Activated CD4-positive, alpha-beta T cell treated with anti-CD3 and anti-CD28 coated beads for 36 hours (primary cell): Measurements from ENCODE around the gene FARP1. TPM values are rescaled to one million over a fixed set of nuclear protein-coding genes. Genes with fewer than 3 reads are reported as not detected.

ENCODE experiments used
- ATAC-seq: fragments of 200-7000 bp; cut with Tn5 transposase; one replicate; pipeline ENCODE4 v1.10.0; 2021; ENCODE audit warnings: mild to moderate bottlenecking, moderate library complexity
- CTCF ChIA-PET: fragments of 350-600 bp; sonication (Branson Sonifier 250); formaldehyde crosslinking; loops from one replicate; lab custom pipeline; 2021; ENCODE audit warnings: antibody characterized with exemption; lab: Charles Lee
- POLR2A ChIA-PET: fragments of 350-600 bp; sonication (Branson Sonifier 250); formaldehyde crosslinking; loops from one replicate; lab custom pipeline; 2021; ENCODE audit warnings: antibody characterized with exemption, inconsistent platforms; lab: Charles Lee
- DNase-seq: peaks from one replicate; pipeline ENCODE4 v3.0.0-alpha.2; 2020
- H3K27ac Mint-ChIP-seq: one replicate; pipeline ENCODE4 v1.8.0; 2021; ENCODE audit warnings: mixed read lengths
- H3K27me3 Mint-ChIP-seq: one replicate; pipeline ENCODE4 v1.8.0; 2021; ENCODE audit warnings: mixed read lengths
- H3K36me3 Mint-ChIP-seq: one replicate; pipeline ENCODE4 v1.8.0; 2021; ENCODE audit warnings: low read depth, mixed read lengths
- H3K4me1 Mint-ChIP-seq: one replicate; pipeline ENCODE4 v1.8.0; 2021; ENCODE audit warnings: mixed read lengths
- H3K4me3 Mint-ChIP-seq: one replicate; pipeline ENCODE4 v1.8.0; 2021; ENCODE audit warnings: mild to moderate bottlenecking, moderate library complexity, mixed read lengths
- H3K9me3 Mint-ChIP-seq: one replicate; pipeline ENCODE4 v1.8.0; 2021; ENCODE audit warnings: low read depth, mixed read lengths
- intact Hi-C, 2 experiments: fragments of 100-400 bp; cut with DNase I in 1 of 2; cut with micrococcal nuclease in 1 of 2; formaldehyde crosslinking; loops; one replicate each; pipeline versions ENCODE4 v1.14.2 to v1.15.1; 2022 to 2024; cut with DNase I, micrococcal nuclease
- total RNA-seq, 2 experiments: library from RNA; stranded (reverse); gene quantifications; one replicate each; pipeline ENCODE4 v1.2.3, GENCODE V29; 2021

The FARP1 gene
- total RNA-seq, 2 experiments from 2014 or later, result 0.25 to 0.40 TPM

GRCh38 chr13:98273824-98274742 is 131.2 kb downstream of the FARP1 start:
- POLR2A ChIA-PET, result interaction anchor here (0.7 kb wide), 1 partner anchor 70 kb away, joined by 3 read pairs; no protein-coding TSS in a partner anchor
- no peaks in the 10 kb centered on the region for H3K36me3 Mint-ChIP-seq
- H3K9me3 Mint-ChIP-seq, result no peaks in the 10 kb centered on the region
- no peak for DNase-seq
- intact Hi-C loops, result no loop called here
- H3K4me3 Mint-ChIP-seq, result no peak overlapping the region
- no peak overlapping the region for H3K27ac Mint-ChIP-seq
- no peaks in the 10 kb centered on the region for H3K4me1 Mint-ChIP-seq
- CTCF ChIA-PET, result no interaction called here
- H3K27me3 Mint-ChIP-seq, result peaks cover 7% of the 10 kb centered on the region
- no peak for ATAC-seq

GRCh38 chr13:98274921-98275487 is 132.1 kb downstream of the FARP1 start:
- DNase-seq, result no peak
- H3K27ac Mint-ChIP-seq, result no peak overlapping the region
- no peak for ATAC-seq
- H3K4me3 Mint-ChIP-seq, result no peak overlapping the region
- intact Hi-C loops, result no loop called here
- CTCF ChIA-PET, result no interaction called here
- no peaks in the 10 kb centered on the region for H3K9me3 Mint-ChIP-seq
- H3K27me3 Mint-ChIP-seq, result peaks cover 9% of the 10 kb centered on the region
- POLR2A ChIA-PET, result no interaction called here
- no peaks in the 10 kb centered on the region for H3K36me3 Mint-ChIP-seq
- H3K4me1 Mint-ChIP-seq, result no peaks in the 10 kb centered on the region

- Mint-ChIP-seq H3K4me3 (no peak overlapping the region), H3K9me3 (no peaks in the 10 kb centered on the region), H3K4me1 (no peaks in the 10 kb centered on the region), H3K27me3 (peaks cover 14% of the 10 kb centered on the region), H3K36me3 (no peaks in the 10 kb centered on the region), H3K27ac (no peak overlapping the region)
- DNase-seq (no peak), ATAC-seq (no peak)
- CTCF ChIA-PET, result interaction anchor here (0.5 to 0.6 kb wide), 2 partner anchors 9 to 965 kb away, joined by 3 read pairs; no protein-coding TSS in a partner anchor
- POLR2A ChIA-PET, result no interaction called here
- intact Hi-C loops, result no loop called here
Measured at GRCh38 chr13:98275681-98276171, 132.8 kb downstream of the FARP1 start.

GRCh38 chr13:98276486-98276885 is 133.6 kb downstream of the FARP1 start:
- no peak for ATAC-seq
- no peak for DNase-seq
- ChIA-PET CTCF (interaction anchor here (0.6 kb wide), 1 partner anchor 966 kb away, joined by 3 read pairs; no protein-coding TSS in a partner anchor), POLR2A (no interaction called here)
- H3K27me3 Mint-ChIP-seq, result peaks cover 14% of the 10 kb centered on the region
- H3K36me3 Mint-ChIP-seq, result no peaks in the 10 kb centered on the region
- H3K4me1 Mint-ChIP-seq, result no peaks in the 10 kb centered on the region
- intact Hi-C loops, result no loop called here
- no peak overlapping the region for H3K27ac Mint-ChIP-seq
- H3K9me3 Mint-ChIP-seq, result no peaks in the 10 kb centered on the region
- no peak overlapping the region for H3K4me3 Mint-ChIP-seq

GRCh38 chr13:98278068-98278724 is 135.3 kb downstream of the FARP1 start:
- DNase-seq, result no peak
- no peak for ATAC-seq
- Mint-ChIP-seq H3K36me3 (no peaks in the 10 kb centered on the region), H3K27me3 (peaks cover 14% of the 10 kb centered on the region), H3K4me1 (no peaks in the 10 kb centered on the region), H3K4me3 (no peak overlapping the region), H3K27ac (no peak overlapping the region), H3K9me3 (no peaks in the 10 kb centered on the region)
- ChIA-PET POLR2A (no interaction called here), CTCF (interaction anchor here (0.7 kb wide), 1 partner anchor 568 kb away, joined by 3 read pairs; no protein-coding TSS in a partner anchor)
- intact Hi-C loops, result no loop called here

GRCh38 chr13:98279473-98280175 is 136.7 kb downstream of the FARP1 start:
- POLR2A ChIA-PET, result no interaction called here
- H3K27ac Mint-ChIP-seq, result no peak overlapping the region
- peak; percentile 42 for ATAC-seq
- H3K27me3 Mint-ChIP-seq, result peaks cover 14% of the 10 kb centered on the region
- no peak overlapping the region for H3K4me3 Mint-ChIP-seq
- no peaks in the 10 kb centered on the region for H3K36me3 Mint-ChIP-seq
- intact Hi-C loops, result no loop called here
- CTCF ChIA-PET, result no interaction called here
- H3K4me1 Mint-ChIP-seq, result no peaks in the 10 kb centered on the region
- DNase-seq, result no peak
- H3K9me3 Mint-ChIP-seq, result no peaks in the 10 kb centered on the region

GRCh38 chr13:98280176-98280510 is 137.2 kb downstream of the FARP1 start:
- Mint-ChIP-seq H3K4me3 (no peak overlapping the region), H3K9me3 (no peaks in the 10 kb centered on the region), H3K27me3 (peaks cover 14% of the 10 kb centered on the region), H3K27ac (no peak overlapping the region), H3K36me3 (no peaks in the 10 kb centered on the region), H3K4me1 (no peaks in the 10 kb centered on the region)
- intact Hi-C loops, result no loop called here
- ChIA-PET CTCF (no interaction called here), POLR2A (no interaction called here)
- DNase-seq, result no peak
- no peak for ATAC-seq

GRCh38 chr13:98284679-98285078 is 141.8 kb downstream of the FARP1 start:
- Mint-ChIP-seq H3K36me3 (no peaks in the 10 kb centered on the region), H3K4me1 (no peaks in the 10 kb centered on the region), H3K4me3 (no peak overlapping the region), H3K27ac (no peak overlapping the region), H3K9me3 (no peaks in the 10 kb centered on the region), H3K27me3 (peaks cover 7% of the 10 kb centered on the region)
- ATAC-seq (no peak), DNase-seq (no peak)
- intact Hi-C loops, result no loop called here
- POLR2A ChIA-PET, result no interaction called here
- CTCF ChIA-PET, result interaction anchor here (0.9 to 1.2 kb wide), 2 partner anchors 9 to 429 kb away, joined by 3 read pairs; no protein-coding TSS in a partner anchor

- Mint-ChIP-seq H3K36me3 (no peaks in the 10 kb centered on the region), H3K9me3 (no peaks in the 10 kb centered on the region), H3K27ac (no peak overlapping the region), H3K4me3 (no peak overlapping the region), H3K4me1 (no peaks in the 10 kb centered on the region), H3K27me3 (peaks cover 5% of the 10 kb centered on the region)
- POLR2A ChIA-PET, result no interaction called here
- ATAC-seq (no peak), DNase-seq (no peak)
- CTCF ChIA-PET, result interaction anchor here (0.9 kb wide), 1 partner anchor 10 kb away, joined by 3 read pairs; no protein-coding TSS in a partner anchor
- intact Hi-C loops, result no loop called here
Measured at GRCh38 chr13:98285317-98285716, 142.4 kb downstream of the FARP1 start.

- no peaks in the 10 kb centered on the region for H3K36me3 Mint-ChIP-seq
- ATAC-seq, result no peak
- CTCF ChIA-PET, result interaction anchor here (0.9 to 1.0 kb wide), 2 partner anchors 10 to 24 kb away, joined by 3 read pairs; no protein-coding TSS in a partner anchor
Measured at GRCh38 chr13:98285852-98286594, 143.1 kb downstream of the FARP1 start.

More at GRCh38 chr13:98285852-98286594, 143.1 kb downstream of the FARP1 start:
- Mint-ChIP-seq H3K27me3 (peaks cover 2% of the 10 kb centered on the region), H3K27ac (no peak overlapping the region), H3K4me1 (no peaks in the 10 kb centered on the region), H3K9me3 (no peaks in the 10 kb centered on the region), H3K4me3 (no peak overlapping the region)
- POLR2A ChIA-PET, result no interaction called here
- intact Hi-C loops, result no loop called here
- DNase-seq, result no peak
